GM18951 (cell line): Measurements from ENCODE around the gene FSIP1.

ENCODE experiments used
- POLR2A ChIP-seq: IDR thresholded peaks from 4 replicates; pipeline ENCODE4 v1.6.1; 2011; ENCODE audit warnings: mild to moderate bottlenecking; ENCODE audit not compliant: insufficient read length, insufficient read depth; ENCODE audit errors: extremely low read depth
- in situ Hi-C: fragments of 300-500 bp; cut with MboI; formaldehyde crosslinking; loops from one replicate; pipeline ENCODE4 v1.12.0; 2022; ENCODE audit warnings: low sequenced_read_pairs, mixed read lengths, inconsistent platforms; ENCODE audit not compliant: unreplicated experiment

The FSIP1 gene

GRCh38 chr15:39582286-39582976 is 200.2 kb downstream of the FSIP1 start:
- no peak for TF ChIP-seq POLR2A
- in situ Hi-C loops = loop anchor here (25.0 kb wide), 2 partner anchors 770 to 870 kb away; no protein-coding TSS in a partner anchor

DNA sequence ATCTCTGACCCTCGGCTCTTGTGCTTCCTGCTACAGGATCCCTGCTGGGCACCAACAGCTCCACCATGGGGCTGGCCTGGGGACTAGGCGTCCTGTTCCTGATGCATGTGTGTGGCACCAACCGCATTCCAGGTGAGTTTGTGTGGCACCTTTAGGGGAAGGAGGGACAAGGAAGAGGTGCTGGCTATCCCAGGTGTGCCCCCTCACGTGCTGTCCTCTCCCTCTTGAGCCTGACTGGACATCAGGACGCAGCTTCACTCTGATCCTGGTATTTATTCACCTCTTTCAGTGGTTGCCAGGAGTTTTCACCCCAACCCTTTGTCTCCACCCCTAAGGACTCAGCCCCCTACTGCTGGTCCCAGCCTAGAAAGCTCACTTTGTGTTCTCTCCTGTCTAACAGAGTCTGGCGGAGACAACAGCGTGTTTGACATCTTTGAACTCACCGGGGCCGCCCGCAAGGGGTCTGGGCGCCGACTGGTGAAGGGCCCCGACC is 200.8 kb downstream of the FSIP1 start:
- in situ Hi-C loops = loop anchor here (25.0 kb wide), 2 partner anchors 770 to 870 kb away; no protein-coding TSS in a partner anchor
- TF ChIP-seq POLR2A = no peak

DNA sequence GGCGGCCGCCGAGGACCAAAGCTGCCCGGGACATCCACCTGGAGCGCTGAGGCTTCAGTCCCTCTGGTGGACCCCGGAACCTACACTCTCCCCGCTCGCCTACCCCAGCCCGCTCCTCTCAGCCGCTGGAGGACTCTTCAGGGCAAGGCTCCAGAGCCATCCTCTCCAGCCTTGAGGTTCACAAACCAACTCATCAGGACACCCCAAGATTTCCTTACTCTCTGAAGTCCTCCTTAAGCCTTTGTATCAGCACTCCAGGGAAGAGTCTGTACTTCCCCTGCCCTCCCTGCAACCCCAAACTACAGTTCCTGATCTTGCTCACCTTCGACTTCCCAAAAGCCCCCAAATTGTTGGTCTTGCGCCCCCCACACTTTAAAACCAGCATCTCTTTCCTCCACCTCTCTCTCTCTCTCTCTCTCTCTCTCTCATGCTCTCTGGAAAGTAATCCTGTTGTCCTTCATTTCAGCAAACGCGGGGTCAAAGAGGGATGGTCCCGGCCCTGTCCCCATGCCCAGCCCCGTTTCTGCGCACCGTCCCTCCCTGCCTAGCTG is 201.3 kb downstream of the FSIP1 start:
- in situ Hi-C loops = loop anchor here (25.0 kb wide), 2 partner anchors 769 to 869 kb away; no protein-coding TSS in a partner anchor
- TF ChIP-seq POLR2A = no peak

DNA sequence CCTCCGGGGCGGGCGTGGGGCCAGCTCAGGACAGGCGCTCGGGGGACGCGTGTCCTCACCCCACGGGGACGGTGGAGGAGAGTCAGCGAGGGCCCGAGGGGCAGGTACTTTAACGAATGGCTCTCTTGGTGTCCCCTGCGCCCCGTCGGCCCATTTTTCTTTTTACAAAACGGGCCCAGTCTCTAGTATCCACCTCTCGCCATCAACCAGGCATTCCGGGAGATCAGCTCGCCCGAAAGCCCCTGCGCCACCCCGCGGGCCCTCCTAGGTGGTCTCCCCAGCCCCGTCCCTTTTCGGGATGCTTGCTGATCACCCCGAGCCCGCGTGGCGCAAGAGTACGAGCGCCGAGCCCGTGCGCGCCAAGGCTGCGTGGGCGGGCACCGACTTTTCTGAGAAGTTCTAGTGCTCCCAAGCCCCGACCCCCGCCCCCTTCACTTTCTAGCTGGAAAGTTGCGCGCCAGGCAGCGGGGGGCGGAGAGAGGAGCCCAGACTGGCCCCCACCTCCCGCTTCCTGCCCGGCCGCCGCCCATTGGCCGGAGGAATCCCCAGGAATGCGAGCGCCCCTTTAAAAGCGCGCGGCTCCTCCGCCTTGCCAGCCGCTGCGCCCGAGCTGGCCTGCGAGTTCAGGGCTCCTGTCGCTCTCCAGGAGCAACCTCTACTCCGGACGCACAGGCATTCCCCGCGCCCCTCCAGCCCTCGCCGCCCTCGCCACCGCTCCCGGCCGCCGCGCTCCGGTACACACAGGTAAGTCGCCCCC is 202.0 kb downstream of the FSIP1 start, which contains the start of gene THBS1:
TSS of gene THBS1 (plus strand) at position 595 of the 757 bp plus-strand sequence. CDS start 779 bp downstream, outside the sequence.
- in situ Hi-C loops = loop anchor here (25.0 kb wide), 2 partner anchors 768 to 868 kb away; no protein-coding TSS in a partner anchor
- TF ChIP-seq POLR2A = no peak

- TF ChIP-seq POLR2A = no peak
- in situ Hi-C loops = loop anchor here (25.0 kb wide), 2 partner anchors 768 to 868 kb away; no protein-coding TSS in a partner anchor
Measured at GRCh38 chr15:39580117-39580484, 202.5 kb downstream of the FSIP1 start.

GRCh38 chr15:39579487-39580116 is 203.0 kb downstream of the FSIP1 start:
- TF ChIP-seq POLR2A = no peak
- in situ Hi-C loops = loop anchor here (10.0 to 25.0 kb wide), 3 partner anchors 265 to 867 kb away; no protein-coding TSS in a partner anchor

DNA sequence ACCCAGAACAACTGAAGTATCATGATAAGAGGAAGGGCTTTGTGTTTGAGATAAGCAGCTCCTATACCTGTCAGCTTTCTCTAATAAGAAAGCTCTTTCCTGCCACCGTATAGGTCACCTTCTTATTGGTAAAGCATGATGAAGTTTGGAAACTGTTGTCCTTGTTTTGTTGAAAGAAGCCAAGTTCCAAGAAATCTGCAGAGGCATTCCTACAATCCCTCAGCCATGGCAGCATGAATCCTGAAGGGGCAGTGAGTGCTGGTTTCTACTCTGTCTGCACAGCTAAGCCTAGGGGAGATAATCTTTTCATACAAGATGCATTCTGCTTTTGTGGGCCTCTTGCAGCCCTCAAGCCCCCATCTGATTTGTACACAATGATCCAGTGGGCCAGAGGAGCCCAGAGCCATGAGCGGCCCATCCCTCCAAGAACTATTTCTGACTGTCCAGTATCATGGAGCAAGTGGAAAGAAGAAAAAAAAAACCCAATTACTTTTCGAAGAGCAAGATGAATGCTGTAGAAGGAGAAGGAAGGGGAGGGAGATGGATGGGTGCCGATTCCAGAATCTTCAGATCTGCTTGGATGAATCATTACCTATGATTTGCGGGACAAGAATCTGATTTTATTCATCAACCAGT is 203.7 kb downstream of the FSIP1 start:
- in situ Hi-C loops = loop anchor here (10.0 to 25.0 kb wide), 3 partner anchors 264 to 867 kb away; no protein-coding TSS in a partner anchor
- TF ChIP-seq POLR2A = no peak

GRCh38 chr15:39575180-39575579 is 207.5 kb downstream of the FSIP1 start:
- in situ Hi-C loops = loop anchor here (10.0 to 25.0 kb wide), 3 partner anchors 260 to 863 kb away; no protein-coding TSS in a partner anchor
- TF ChIP-seq POLR2A = no peak

GRCh38 chr15:39574427-39574826 is 208.2 kb downstream of the FSIP1 start:
- no peak for TF ChIP-seq POLR2A
- in situ Hi-C loops = loop anchor here (10.0 kb wide), 1 partner anchor 260 kb away; no protein-coding TSS in a partner anchor

GRCh38 chr15:39573844-39574243 is 208.8 kb downstream of the FSIP1 start:
- in situ Hi-C loops = loop anchor here (10.0 kb wide), 1 partner anchor 259 kb away; no protein-coding TSS in a partner anchor
- TF ChIP-seq POLR2A = no peak

DNA sequence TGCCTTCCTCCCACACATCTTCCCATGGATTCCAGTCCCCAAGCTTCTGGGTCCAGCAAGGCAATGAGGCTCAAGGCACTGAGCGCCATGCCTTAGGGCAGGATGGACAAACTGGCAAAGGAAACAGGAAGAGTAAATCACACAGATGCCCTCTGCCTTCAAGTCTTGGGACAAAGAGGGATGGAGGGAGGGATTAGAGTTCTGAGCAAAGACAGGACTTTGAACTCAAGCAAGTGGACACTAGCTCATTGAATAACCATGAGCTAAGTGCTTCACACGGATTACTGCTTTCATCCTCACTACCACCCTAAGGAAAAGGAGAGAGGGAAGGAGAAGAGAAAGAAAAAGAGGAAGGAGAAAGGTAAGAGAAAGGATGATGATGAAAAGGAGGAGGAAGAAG is 209.4 kb downstream of the FSIP1 start:
- in situ Hi-C loops = loop anchor here (10.0 kb wide), 1 partner anchor 258 kb away; no protein-coding TSS in a partner anchor
- TF ChIP-seq POLR2A = no peak

GRCh38 chr15:39565851-39566250 is 216.8 kb downstream of the FSIP1 start:
- in situ Hi-C loops = no loop called here
- TF ChIP-seq POLR2A = no peak
